Measurements from ENCODE around the gene DLGAP1. TPM values are rescaled to one million over a fixed set of nuclear protein-coding genes. Genes with fewer than 3 reads are reported as not detected.

Gene DLGAP1
- polyA plus RNA-seq, 1 of the 3 experiments (the other 2 are of a cell fraction), result not detected

- Histone ChIP-seq H3K9ac (no peak overlapping the region), H3K4me2 (no peak overlapping the region), H3K9me2 (no peaks in the 10 kb centered on the region), H3K27me3 (ENCODE audit: insufficient read depth) (no peaks in the 10 kb centered on the region), H3K79me2 (ENCODE audit: insufficient read depth) (no peaks in the 10 kb centered on the region), H3F3A (replicated peaks; ENCODE audit: insufficient read depth) (no peaks in the 10 kb centered on the region), H3K4me1 (ENCODE audit: control insufficient read depth in 1 of 2, insufficient read depth in 2 of 2, low read depth in 1 of 2, low read length in 1 of 2) (peaks cover 3 to 12% of the 10 kb centered on the region in 2 experiments; a peak in 2 of 4 replicates), H3K9me3 (no peaks in the 10 kb centered on the region), H2AFZ (ENCODE audit: low read depth) (no peak overlapping the region), H3K4me3 (ENCODE audit: low read depth in 2 of 2, low read length in 1 of 2) (no peak overlapping the region), H3K36me3 (replicated peaks in 1 of 2; ENCODE audit: control insufficient read depth in 1 of 2, insufficient read depth in 2 of 2, low read length in 1 of 2) (no peaks in the 10 kb centered on the region), H4K20me1 (ENCODE audit: insufficient read depth) (no peaks in the 10 kb centered on the region), H3K27ac (ENCODE audit: low read depth in 2 of 2, low read length in 1 of 2) (no peak overlapping the region)
- TF ChIP-seq CHD2 (IDR thresholded peaks at IDR 0.05; ENCODE audit: low read length, partially characterized antibody) (no peak), USF2 (IDR thresholded peaks at IDR 0.05; ENCODE audit: borderline replicate concordance, low read depth, low read length) (no peak), NFIC (IDR thresholded peaks at IDR 0.05; ENCODE audit: borderline replicate concordance) (no peak), PBX3 (IDR thresholded peaks at IDR 0.05) (no peak), YY1 (IDR thresholded peaks at IDR 0.05; ENCODE audit: low read depth) (no peak), NRF1 (IDR thresholded peaks at IDR 0.05; ENCODE audit: low read depth, low read length) (no peak), RXRA (IDR thresholded peaks at IDR 0.05; ENCODE audit: borderline replicate concordance, low read depth) (no peak), CTCF (IDR thresholded peaks at IDR 0.05) (no peak), REST (IDR thresholded peaks at IDR 0.05; ENCODE audit: low read depth, low read length) (no peak), ELF1 (IDR thresholded peaks at IDR 0.05) (no peak), IRF3 (IDR thresholded peaks at IDR 0.05; ENCODE audit: low read depth, low read length) (no peak), USF1 (IDR thresholded peaks at IDR 0.05; ENCODE audit: borderline replicate concordance, low read depth) (no peak), ZBTB33 (IDR thresholded peaks at IDR 0.05; ENCODE audit: borderline replicate concordance, low read depth) (no peak), TEAD4 (IDR thresholded peaks at IDR 0.05; ENCODE audit: borderline replicate concordance, insufficient read depth) (no peak)
- CTCF ChIA-PET, result interaction anchor here (0.7 to 8.4 kb wide), 4 partner anchors 65 to 381 kb away, joined by 3 to 233 read pairs (median 44); no protein-coding TSS in a partner anchor
- POLR2A ChIA-PET, result no interaction called here
- DNase-seq, result no peak
- 84% methylated on average over 4 of the region's 4 CpGs for WGBS (ENCODE audit: low lambda C conversion rate)
These were observed 794.2 kb downstream of the DLGAP1 start for GRCh38 chr18:3660739-3661515.
